HepG2 (cell line): ENCODE data around the gene RNF125. TPM values are rescaled to one million over a fixed set of nuclear protein-coding genes. Genes with fewer than 3 reads are reported as not detected.
A peak's percentile ranks its signal among the peaks of the same experiment; 100 is the strongest.

Experiments used
- ARID5B ChIP-seq: IDR thresholded peaks from 2 replicates; pipeline ENCODE4 v1.4.0; 2020; ENCODE audit warnings: mild to moderate bottlenecking, missing genetic modification reagents
- BCL6 ChIP-seq: IDR thresholded peaks from 2 replicates; pipeline ENCODE4 v1.6.1; 2016; ENCODE audit warnings: missing genetic modification reagents, missing compliant biosample characterization
- CTCF ChIP-seq: sonication (generic); formaldehyde crosslinking; IDR thresholded peaks from 2 replicates; pipeline ENCODE4 v1.5.0; 2020; ENCODE audit warnings: mild to moderate bottlenecking, missing genetic modification reagents, moderate library complexity
- MTF1 ChIP-seq: sonication (generic); formaldehyde crosslinking; IDR thresholded peaks from 2 replicates; pipeline ENCODE4 v1.5.0; 2020; ENCODE audit warnings: missing genetic modification reagents
- NCOA5 ChIP-seq: sonication (generic); formaldehyde crosslinking; IDR thresholded peaks from 2 replicates; pipeline ENCODE4 v1.4.0; 2020; ENCODE audit warnings: missing genetic modification reagents
- TFDP2 ChIP-seq: sonication (generic); formaldehyde crosslinking; IDR thresholded peaks from 2 replicates; pipeline ENCODE4 v1.4.0; 2020; ENCODE audit warnings: missing genetic modification reagents
- ZBTB20 ChIP-seq: sonication (generic); formaldehyde crosslinking; IDR thresholded peaks from 2 replicates; pipeline ENCODE4 v1.8.1; 2023; ENCODE audit warnings: missing genetic modification reagents, low read depth, mild to moderate bottlenecking, borderline replicate concordance
- ZNF430 ChIP-seq: sonication (generic); formaldehyde crosslinking; IDR thresholded peaks from 2 replicates; pipeline ENCODE4 v1.9.0; 2021; ENCODE audit warnings: mild to moderate bottlenecking, missing genetic modification reagents
- ZNF546 ChIP-seq: sonication (generic); formaldehyde crosslinking; conservative IDR thresholded peaks from 2 replicates; pipeline ENCODE4 v1.8.1; 2023; ENCODE audit warnings: mild to moderate bottlenecking, missing genetic modification reagents
- ZNF646 ChIP-seq: sonication (generic); formaldehyde crosslinking; IDR thresholded peaks from 2 replicates; pipeline ENCODE4 v1.9.0; 2021; ENCODE audit warnings: mild to moderate bottlenecking, missing genetic modification reagents
- ZNF670 ChIP-seq: sonication (generic); formaldehyde crosslinking; IDR thresholded peaks from 2 replicates; pipeline ENCODE4 v1.8.0; 2022; ENCODE audit warnings: mild to moderate bottlenecking, missing genetic modification reagents, borderline replicate concordance
- ZNF749 ChIP-seq: sonication (generic); formaldehyde crosslinking; IDR thresholded peaks from 2 replicates; pipeline ENCODE4 v1.8.0; 2022; ENCODE audit warnings: mild to moderate bottlenecking, missing genetic modification reagents, moderate library complexity, borderline replicate concordance
- polyA plus RNA-seq, 8 experiments: library from polyadenylated mRNA; depleted of rRNA in 3 of 8; stranded (reverse) in 7 of 8; unstranded in 1 of 8; fragments of >200 nt; fragmentation: Illumina TruSeq in 4 of 8; extraction: Trizol in 4 of 8; gene quantifications; 2 replicates each; pipeline versions ENCODE4 v1.2.1 to v1.2.3, GENCODE V29; 2011 to 2016; ENCODE audit warnings: low read depth in 4 of 8, missing spikeins in 1 of 8, mixed read lengths in 1 of 8; ENCODE audit not compliant: insufficient read depth in 1 of 8
- total RNA-seq, 5 experiments: library from RNA; depleted of rRNA; stranded (reverse); fragments of >200 nt; fragmentation: Illumina TruSeq; extraction: Trizol; gene quantifications; 2 replicates each; pipeline ENCODE4 v1.2.3, GENCODE V29; 2016; ENCODE audit warnings: low read depth in 1 of 5
- TF ChIP-seq, protein P1 (sequence below): sonication (generic); formaldehyde crosslinking; IDR thresholded peaks from 2 replicates; pipeline ENCODE4 v1.8.0; 2022; ENCODE audit warnings: missing genetic modification reagents, mild to moderate bottlenecking, borderline replicate concordance

The RNF125 gene
- total and polyA plus RNA-seq, 2 of the 13 experiments (the other 11 are each of a cell fraction or from before 2014, with no cell fraction given), result 0.58 to 1.8 TPM

GRCh38 chr18:32019251-32019948 is 775 bp downstream of the RNF125 start (continued):
- TF ChIP-seq, protein P1, sequence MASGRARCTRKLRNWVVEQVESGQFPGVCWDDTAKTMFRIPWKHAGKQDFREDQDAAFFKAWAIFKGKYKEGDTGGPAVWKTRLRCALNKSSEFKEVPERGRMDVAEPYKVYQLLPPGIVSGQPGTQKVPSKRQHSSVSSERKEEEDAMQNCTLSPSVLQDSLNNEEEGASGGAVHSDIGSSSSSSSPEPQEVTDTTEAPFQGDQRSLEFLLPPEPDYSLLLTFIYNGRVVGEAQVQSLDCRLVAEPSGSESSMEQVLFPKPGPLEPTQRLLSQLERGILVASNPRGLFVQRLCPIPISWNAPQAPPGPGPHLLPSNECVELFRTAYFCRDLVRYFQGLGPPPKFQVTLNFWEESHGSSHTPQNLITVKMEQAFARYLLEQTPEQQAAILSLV, result no peak; the same call in 1 of the 2 replicates
- TF ChIP-seq MTF1 (CRISPR knock-in tag) (no peak), ZBTB20 (CRISPR knock-in tag) (0 out of 2 replicates have a peak, but pooled peaks have one; percentile 11), CTCF (CRISPR knock-in tag) (peak; percentile 38), NCOA5 (CRISPR knock-in tag) (no peak), BCL6 (CRISPR knock-in tag) (peak; percentile 81), TFDP2 (peak; percentile 40; the same call in 1 of the 2 replicates), ZNF646 (CRISPR knock-in tag) (peak; percentile 65; the same call in 1 of the 2 replicates), ZNF430 (CRISPR knock-in tag) (no peak; the same call in 1 of the 2 replicates), ARID5B (CRISPR knock-in tag) (peak; percentile 68), ZNF670 (peak; percentile 41; the same call in 1 of the 2 replicates), ZNF546 (CRISPR knock-in tag) (peak; percentile 19; the same call in 1 of the 2 replicates), ZNF749 (CRISPR knock-in tag) (no peak)
